Caco-2 (cell line): ENCODE data around the gene GDI1. TPM values are rescaled to one million over a fixed set of nuclear protein-coding genes. Genes with fewer than 3 reads are reported as not detected.

Experiments used
- BruUV-seq: library from RNA; stranded (reverse); fragments of 400-500 nt; replicated peaks from 2 replicates; lab custom pipeline; 2021; lab: Mats Ljungman, UMichigan
- CTCF ChIA-PET: fragments of 300-600 bp; sonication (Branson Sonifier 250); formaldehyde crosslinking; loops from one replicate; lab custom pipeline; 2022; ENCODE audit warnings: antibody characterized with exemption; lab: Charles Lee
- POLR2A ChIA-PET: fragments of 300-600 bp; sonication (Branson Sonifier 250); formaldehyde crosslinking; loops from one replicate; lab custom pipeline; 2022; ENCODE audit warnings: antibody characterized with exemption; lab: Charles Lee
- DNase-seq, 2 experiments: peaks; one replicate each; pipeline versions ENCODE4 v3.0.0 to v3.0.0-alpha.2; 2020 to 2022
- H3K27me3 ChIP-seq: replicated peaks from 2 replicates; pipeline ENCODE4 v1.6.0; 2011; ENCODE audit warnings: low read length; ENCODE audit not compliant: control insufficient read depth, insufficient read depth
- H3K36me3 ChIP-seq: 2 replicates; pipeline ENCODE4 v1.5.1; 2011; ENCODE audit warnings: low read length; ENCODE audit not compliant: control insufficient read depth, insufficient read depth
- H3K4me1 ChIP-seq: fragments of 250-450 bp; sonication (Bioruptor Pico); 2 replicates; pipeline ENCODE4 v1.5.1; 2020; ENCODE audit warnings: mild to moderate bottlenecking
- H3K4me3 ChIP-seq: 2 replicates; pipeline ENCODE4 v1.5.1; 2011; ENCODE audit warnings: low read depth, mild to moderate bottlenecking, control low read depth, low read length
- H3K9me3 ChIP-seq: fragments of 250-450 bp; sonication (Bioruptor Pico); 2 replicates; pipeline ENCODE4 v1.5.1; 2020; ENCODE audit warnings: mild to moderate bottlenecking, moderate library complexity
- H3K27ac Mint-ChIP-seq: one replicate; pipeline ENCODE4 v1.8.0; 2022; ENCODE audit warnings: mixed read lengths; ENCODE audit not compliant: unreplicated experiment
- H3K27me3 Mint-ChIP-seq: one replicate; pipeline ENCODE4 v1.8.0; 2022; ENCODE audit warnings: mixed read lengths; ENCODE audit not compliant: insufficient read depth, unreplicated experiment
- H3K36me3 Mint-ChIP-seq: one replicate; pipeline ENCODE4 v1.8.0; 2022; ENCODE audit warnings: mild to moderate bottlenecking, mixed read lengths; ENCODE audit not compliant: insufficient read depth, unreplicated experiment
- H3K4me1 Mint-ChIP-seq: one replicate; pipeline ENCODE4 v1.8.0; 2022; ENCODE audit warnings: low read depth, mixed read lengths; ENCODE audit not compliant: unreplicated experiment
- H3K4me3 Mint-ChIP-seq: one replicate; pipeline ENCODE4 v1.8.0; 2022; ENCODE audit warnings: mild to moderate bottlenecking, moderate library complexity, mixed read lengths; ENCODE audit not compliant: unreplicated experiment
- H3K9me3 Mint-ChIP-seq: one replicate; pipeline ENCODE4 v1.8.0; 2022; ENCODE audit warnings: mixed read lengths; ENCODE audit not compliant: unreplicated experiment
- CTCF ChIP-seq, 2 experiments: fragments of 200-600 bp in 1 of 2; IDR thresholded peaks; 1 replicate in 1 of 2; 2 replicates in 1 of 2; pipeline versions ENCODE4 v1.5.1 to v1.8.0; 2011 to 2022; ENCODE audit warnings: antibody characterized with exemption in 1 of 2, control low read depth in 1 of 2, inconsistent platforms in 1 of 2, low read depth in 1 of 2, low read length in 1 of 2, mild to moderate bottlenecking in 1 of 2, moderate library complexity in 1 of 2; ENCODE audit not compliant: insufficient read depth in 1 of 2, severe bottlenecking in 1 of 2, unreplicated experiment in 1 of 2
- intact Hi-C: fragments of 100-400 bp; cut with micrococcal nuclease; formaldehyde crosslinking; loops from one replicate; pipeline ENCODE4 v1.10.0; 2022; ENCODE audit not compliant: unreplicated experiment
- total RNA-seq: library from RNA; stranded (reverse); gene quantifications from 2 replicates; pipeline ENCODE4 v1.2.3, GENCODE V29; 2022

GDI1 gene
- total RNA-seq, 1 experiment from 2014 or later: 68.7 TPM

GRCh38 chrX:154441564-154441963 lies 4.6 kb downstream of the GDI1 start:
- no peaks in the 10 kb centered on the region for H3K4me1 ChIP-seq
- no TSS peak for BruUV-seq
- H3K9me3 ChIP-seq: no peaks in the 10 kb centered on the region
- H3K36me3 ChIP-seq: no peaks in the 10 kb centered on the region
- DNase-seq: no peak
- no peak overlapping the region for H3K4me3 Mint-ChIP-seq
- no peaks in the 10 kb centered on the region for H3K27me3 ChIP-seq
- H3K4me3 ChIP-seq: no peak overlapping the region
- H3K9me3 Mint-ChIP-seq: no peaks in the 10 kb centered on the region
- H3K36me3 Mint-ChIP-seq: peaks cover 20% of the 10 kb centered on the region
- no peak for TF ChIP-seq CTCF (IDR thresholded peaks at IDR 0.05; ENCODE audit: insufficient read depth in 1 of 2, low read depth in 1 of 2, low read length in 1 of 2, severe bottlenecking in 1 of 2, unreplicated experiment in 1 of 2)
- no peaks in the 10 kb centered on the region for H3K4me1 Mint-ChIP-seq
- ChIA-PET POLR2A (no interaction called here), CTCF (no interaction called here)
- H3K27ac Mint-ChIP-seq: no peak overlapping the region
- intact Hi-C loops: no loop called here
- no peaks in the 10 kb centered on the region for H3K27me3 Mint-ChIP-seq

GRCh38 chrX:154441984-154442707 lies 5.2 kb downstream of the GDI1 start:
- CTCF ChIA-PET: no interaction called here
- H3K4me3 Mint-ChIP-seq: no peak overlapping the region
- H3K4me1 ChIP-seq: no peaks in the 10 kb centered on the region
- H3K27me3 Mint-ChIP-seq: no peaks in the 10 kb centered on the region
- H3K4me1 Mint-ChIP-seq: no peaks in the 10 kb centered on the region
- POLR2A ChIA-PET: no interaction called here
- no peak for TF ChIP-seq CTCF (IDR thresholded peaks at IDR 0.05; ENCODE audit: insufficient read depth in 1 of 2, low read depth in 1 of 2, low read length in 1 of 2, severe bottlenecking in 1 of 2, unreplicated experiment in 1 of 2)
- H3K4me3 ChIP-seq: no peak overlapping the region
- no peaks in the 10 kb centered on the region for H3K9me3 Mint-ChIP-seq
- BruUV-seq: TSS peak; percentile 6
- no peaks in the 10 kb centered on the region for H3K9me3 ChIP-seq
- DNase-seq: no peak
- H3K27ac Mint-ChIP-seq: no peak overlapping the region
- H3K36me3 Mint-ChIP-seq: peaks cover 24% of the 10 kb centered on the region
- intact Hi-C loops: no loop called here
- H3K36me3 ChIP-seq: no peaks in the 10 kb centered on the region
- H3K27me3 ChIP-seq: no peaks in the 10 kb centered on the region

GRCh38 chrX:154443479-154443910 lies 6.5 kb downstream of the GDI1 start:
- ChIA-PET POLR2A (interaction anchor here (1.5 kb wide), 1 partner anchor 47 kb away, joined by 3 read pairs; the partner anchor contains the start of gene SLC10A3), CTCF (no interaction called here)
- Mint-ChIP-seq H3K27ac (peak overlapping the region; percentile 93), H3K9me3 (no peaks in the 10 kb centered on the region), H3K4me3 (peak overlapping the region; percentile 88), H3K27me3 (no peaks in the 10 kb centered on the region), H3K4me1 (no peaks in the 10 kb centered on the region), H3K36me3 (peaks cover 30% of the 10 kb centered on the region)
- no peaks in the 10 kb centered on the region for H3K27me3 ChIP-seq
- intact Hi-C loops: no loop called here
- H3K4me1 ChIP-seq: no peaks in the 10 kb centered on the region
- H3K9me3 ChIP-seq: no peaks in the 10 kb centered on the region
- DNase-seq: no peak
- no peak for TF ChIP-seq CTCF (IDR thresholded peaks at IDR 0.05; ENCODE audit: insufficient read depth in 1 of 2, low read depth in 1 of 2, low read length in 1 of 2, severe bottlenecking in 1 of 2, unreplicated experiment in 1 of 2)
- BruUV-seq: no TSS peak
- no peaks in the 10 kb centered on the region for H3K36me3 ChIP-seq
- peak overlapping the region; percentile 41 for H3K4me3 ChIP-seq
